Measurements from ENCODE around the gene MAPKAPK3.

- no peak for TF ChIP-seq POLR2AphosphoS5 (IDR thresholded peaks at IDR 0.05; ENCODE audit: low read depth, low read length)
- TF ChIP-seq CTCF (IDR thresholded peaks at IDR 0.05; ENCODE audit: control extremely low read depth in 1 of 3, insufficient read depth in 1 of 3, low read depth in 1 of 3, low read length in 3 of 3): no peak
- no peak for TF ChIP-seq TBP (IDR thresholded peaks at IDR 0.05; ENCODE audit: low read depth, low read length)
- no peak for TF ChIP-seq JUN (IDR thresholded peaks at IDR 0.05; ENCODE audit: low read depth, low read length)
- TF ChIP-seq RXRA (IDR thresholded peaks at IDR 0.05; ENCODE audit: insufficient read depth, low read depth, low read length): no peak
- TF ChIP-seq E2F6 (IDR thresholded peaks at IDR 0.05): no peak
- no peak for TF ChIP-seq ZNF274 (IDR thresholded peaks at IDR 0.05; ENCODE audit: borderline replicate concordance, extremely low read depth, low read length)
- no peak for TF ChIP-seq POLR2A (IDR thresholded peaks at IDR 0.05; ENCODE audit: control extremely low read depth in 1 of 2, low read depth in 2 of 2, low read length in 2 of 2)
- TF ChIP-seq EP300 (IDR thresholded peaks at IDR 0.05; ENCODE audit: borderline replicate concordance in 1 of 2, low read depth in 2 of 2, low read length in 2 of 2): no peak
- TF ChIP-seq EZH2 (IDR thresholded peaks at IDR 0.05; ENCODE audit: low read depth, low read length, severe bottlenecking): no peak
These were observed 6.6 kb upstream of the MAPKAPK3 start for GRCh38 chr3:50610181-50610971.
